Stimulated activated naive B cell treated with anti-CD40 and anti-IgM and Interleukin-4, amounts not matched to agents 10 μg/mL and 1 μg/mL and 100 μg/mL, for 72 hours (primary cell): Measurements from ENCODE around the gene PLCL1.

ENCODE experiments used
- ATAC-seq, 2 donors: fragments of 150-1000 bp; cut with Tn5 transposase; replicated peaks; 2 replicates each; pipeline ENCODE4 v1.10.0; 2021; ENCODE audit warnings: moderate library complexity in 1 of 2
- DNase-seq: peaks from one replicate; pipeline ENCODE4 v3.0.0; 2021
- H3K27ac Mint-ChIP-seq: one replicate; pipeline ENCODE4 v1.8.0; 2022; ENCODE audit warnings: mild to moderate bottlenecking, mixed read lengths
- H3K27me3 Mint-ChIP-seq, 2 donors: one replicate each; pipeline ENCODE4 v1.8.0; 2022; ENCODE audit warnings: mixed read lengths in 2 of 2
- H3K36me3 Mint-ChIP-seq, 2 donors: one replicate each; pipeline ENCODE4 v1.8.0; 2022; ENCODE audit warnings: mixed read lengths in 2 of 2, mild to moderate bottlenecking in 1 of 2
- H3K4me1 Mint-ChIP-seq, 2 donors: one replicate each; pipeline ENCODE4 v1.8.0; 2022; ENCODE audit warnings: mixed read lengths in 2 of 2, mild to moderate bottlenecking in 1 of 2
- H3K4me3 Mint-ChIP-seq, 2 donors: one replicate each; pipeline ENCODE4 v1.8.0; 2022; ENCODE audit warnings: mild to moderate bottlenecking in 2 of 2, mixed read lengths in 2 of 2, moderate library complexity in 1 of 2
- H3K9me3 Mint-ChIP-seq, 2 donors: one replicate each; pipeline ENCODE4 v1.8.0; 2022; ENCODE audit warnings: mixed read lengths in 2 of 2, mild to moderate bottlenecking in 1 of 2

The PLCL1 gene

DNA sequence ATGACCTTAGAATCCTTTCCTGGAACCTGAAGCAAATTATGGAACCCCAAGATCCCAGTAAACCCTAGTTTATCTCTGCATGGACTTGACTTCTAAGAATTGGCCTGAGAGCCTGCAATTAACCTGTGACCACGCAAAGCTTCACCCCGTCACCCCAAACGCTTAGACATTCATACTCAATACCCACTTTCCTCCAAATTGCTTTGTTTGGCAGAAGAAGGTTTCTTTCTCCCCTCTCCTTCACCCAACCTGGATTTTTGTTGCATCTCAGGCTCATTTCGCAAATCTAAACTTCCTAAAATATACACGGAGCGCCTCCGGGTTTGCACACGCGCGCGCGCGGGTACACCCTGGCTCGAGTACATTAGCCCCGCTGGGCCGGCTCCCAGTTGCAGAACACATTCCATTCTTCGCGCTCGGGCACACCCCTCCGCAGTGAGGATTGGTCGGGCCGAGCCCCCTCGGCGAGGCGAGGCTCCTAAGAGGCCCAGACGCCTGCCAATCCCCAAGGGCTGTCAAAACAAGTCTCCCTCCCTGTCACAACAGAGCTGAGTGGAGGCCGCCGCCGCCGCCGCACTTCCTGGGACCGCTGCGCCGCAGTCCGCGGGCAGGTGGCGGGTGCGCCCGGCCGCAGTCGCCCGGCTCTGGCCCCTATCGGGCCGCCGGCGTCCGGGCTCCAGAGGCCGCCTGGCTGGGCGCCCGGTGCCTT is at the start of gene PLCL1:
Gene PLCL1 (plus strand): TSS at position 545 of the 709 bp plus-strand sequence.
- Mint-ChIP-seq H3K27ac (no peak within 1 kb of the TSS), H3K4me3 (peak within 1 kb of the TSS; percentile 94 to 96), H3K4me1 (peaks cover 14 to 19% of the 10 kb centered on the region in 2 donors), H3K9me3 (no peaks in the 10 kb centered on the region), H3K27me3 (peaks cover 56 to 66% of the 10 kb centered on the region in 2 donors), H3K36me3 (peaks cover 0 to 1% of the 10 kb centered on the region in 2 donors)
- ATAC-seq (peak; percentile 99 to 100), DNase-seq (peak; percentile 79)

DNA sequence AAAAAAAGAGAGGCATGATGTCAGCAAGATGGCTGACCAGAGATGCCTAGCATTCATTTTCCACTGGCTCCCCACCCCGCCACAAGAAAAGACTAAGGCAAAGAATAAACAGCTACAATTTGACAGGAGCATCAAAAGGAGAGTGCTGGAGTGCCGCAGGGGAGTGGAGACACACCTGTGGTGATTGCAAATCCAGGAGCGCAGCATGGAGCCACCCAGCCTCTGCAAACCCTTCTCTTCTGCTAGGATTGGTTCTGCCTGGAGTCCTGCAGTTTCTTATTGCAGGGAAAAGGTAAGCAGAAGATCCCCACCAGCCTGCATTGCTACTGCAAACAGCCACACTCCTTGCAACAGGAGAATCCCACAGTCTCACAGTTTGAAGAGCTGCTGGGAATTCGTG is 45.4 kb upstream of the PLCL1 start:
- DNase-seq (no peak), ATAC-seq (no peak)
- Mint-ChIP-seq H3K9me3 (peaks cover 11 to 14% of the 10 kb centered on the region in 2 donors), H3K4me3 (no peak overlapping the region), H3K27me3 (peaks cover 12 to 28% of the 10 kb centered on the region in 2 donors), H3K27ac (no peak overlapping the region), H3K36me3 (peaks cover 0 to 2% of the 10 kb centered on the region in 2 donors), H3K4me1 (no peaks in the 10 kb centered on the region)

DNA sequence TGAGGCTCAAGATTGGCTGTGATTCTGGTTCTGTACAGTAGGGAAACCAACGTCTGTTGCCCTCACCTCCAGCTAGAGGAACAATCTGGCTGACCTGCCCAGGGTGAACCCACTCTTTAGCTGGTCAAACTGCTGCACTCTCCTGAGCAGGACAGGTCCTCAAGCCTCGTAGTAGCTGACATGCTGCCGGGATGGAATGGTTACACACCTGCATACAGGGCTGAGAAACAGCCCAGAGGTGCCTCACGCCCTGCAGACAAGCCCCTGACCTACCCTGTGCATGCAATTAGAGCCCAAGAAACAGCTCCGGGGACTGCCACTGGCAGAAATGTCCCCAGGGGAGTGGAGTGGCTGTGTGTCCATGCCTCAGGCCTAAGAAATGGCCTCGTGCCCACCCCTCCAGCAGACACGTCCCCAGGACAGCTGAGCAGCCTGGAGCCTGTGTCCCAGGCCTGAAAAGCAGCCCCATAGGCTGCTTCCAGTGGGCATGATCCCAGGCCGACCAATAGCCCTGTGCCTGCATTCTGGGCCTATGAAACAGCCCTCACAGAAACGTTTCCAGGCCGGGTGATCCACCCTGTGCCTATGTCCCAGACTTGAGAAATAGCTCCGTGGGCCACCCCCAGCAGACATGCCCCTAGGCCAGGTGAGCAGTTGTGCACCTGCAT is 44.6 kb upstream of the PLCL1 start:
- Mint-ChIP-seq H3K27ac (no peak overlapping the region), H3K36me3 (peaks cover 0 to 2% of the 10 kb centered on the region in 2 donors), H3K9me3 (peaks cover 11 to 14% of the 10 kb centered on the region in 2 donors), H3K4me3 (no peak overlapping the region), H3K27me3 (peaks cover 8 to 23% of the 10 kb centered on the region in 2 donors), H3K4me1 (no peaks in the 10 kb centered on the region)
- ATAC-seq: no peak
- DNase-seq: no peak

DNA sequence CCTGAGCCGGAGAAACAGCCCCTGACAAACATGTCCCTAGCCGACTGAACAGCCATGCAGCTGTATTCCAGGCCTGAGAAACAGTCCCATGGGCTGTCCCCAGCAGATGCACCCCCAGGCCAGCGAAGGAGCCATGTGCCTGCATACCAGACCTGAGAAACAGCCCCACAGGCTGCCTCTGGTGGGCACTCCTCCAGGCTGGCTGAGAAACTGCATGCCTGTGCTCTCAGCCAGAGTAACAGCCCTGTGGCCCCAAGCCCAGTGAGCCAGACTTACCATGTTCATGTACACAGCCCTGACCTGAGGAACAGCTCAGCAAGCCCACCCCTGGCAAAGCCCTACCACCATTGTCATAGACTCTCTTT is 44.1 kb upstream of the PLCL1 start:
- DNase-seq: no peak
- no peak for ATAC-seq
- Mint-ChIP-seq H3K4me1 (no peaks in the 10 kb centered on the region), H3K27ac (no peak overlapping the region), H3K36me3 (peaks cover 0 to 2% of the 10 kb centered on the region in 2 donors), H3K4me3 (no peak overlapping the region), H3K27me3 (peaks cover 7 to 19% of the 10 kb centered on the region in 2 donors), H3K9me3 (peaks cover 11 to 14% of the 10 kb centered on the region in 2 donors)

DNA sequence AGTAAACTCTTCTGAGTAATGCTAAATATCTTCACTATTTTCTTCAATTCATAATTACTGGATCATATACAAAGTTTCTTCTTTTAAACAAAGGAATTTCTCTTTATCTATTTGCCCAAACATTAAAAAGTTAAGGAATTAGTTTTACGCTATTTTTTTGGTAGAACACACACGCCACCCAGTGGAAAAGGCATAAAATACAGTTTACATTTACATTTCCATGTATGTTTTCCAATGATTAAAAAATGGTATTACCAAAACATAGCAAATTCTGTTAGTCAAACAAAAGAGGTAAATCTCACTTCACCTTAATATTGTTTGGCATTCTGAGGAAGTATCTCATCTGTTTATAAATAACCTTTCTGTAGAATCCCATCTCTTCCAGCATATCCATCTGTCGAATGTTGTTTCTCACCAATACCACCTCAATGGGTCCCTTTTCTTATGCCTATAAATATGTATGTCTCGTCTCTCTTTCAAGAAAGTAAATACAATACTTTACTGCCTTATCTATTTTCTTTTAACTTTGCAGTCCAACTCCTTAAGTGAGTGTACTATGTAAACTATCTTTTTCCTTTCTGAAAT is 26.5 kb upstream of the PLCL1 start:
- Mint-ChIP-seq H3K27ac (no peak overlapping the region), H3K36me3 (no peaks in the 10 kb centered on the region), H3K27me3 (peaks cover 8 to 11% of the 10 kb centered on the region in 2 donors), H3K4me1 (no peaks in the 10 kb centered on the region), H3K4me3 (no peak overlapping the region), H3K9me3 (no peaks in the 10 kb centered on the region)
- ATAC-seq (no peak), DNase-seq (no peak)

DNA sequence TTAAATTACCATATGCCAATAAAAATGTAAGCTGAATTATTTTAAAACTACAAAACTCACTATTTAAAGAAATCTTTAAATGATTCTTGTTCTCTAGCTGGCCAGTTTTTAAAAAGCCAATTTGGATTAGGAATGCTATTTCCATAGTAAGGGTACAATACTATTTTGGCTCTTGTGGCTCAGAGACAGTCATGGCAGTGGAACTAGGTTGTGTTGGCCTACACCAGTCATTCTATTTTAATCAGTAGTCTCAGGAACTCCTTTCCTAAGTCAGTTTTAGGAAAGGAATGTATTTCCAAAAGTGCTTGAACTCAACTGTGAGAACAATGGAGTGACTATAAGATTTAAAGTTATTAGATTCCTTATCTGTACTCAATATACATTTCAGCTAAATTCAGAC is 25.1 kb upstream of the PLCL1 start:
- Mint-ChIP-seq H3K36me3 (no peaks in the 10 kb centered on the region), H3K27ac (no peak overlapping the region), H3K4me1 (no peaks in the 10 kb centered on the region), H3K27me3 (peaks cover 8 to 11% of the 10 kb centered on the region in 2 donors), H3K9me3 (no peaks in the 10 kb centered on the region), H3K4me3 (no peak overlapping the region)
- DNase-seq (no peak), ATAC-seq (no peak)

DNA sequence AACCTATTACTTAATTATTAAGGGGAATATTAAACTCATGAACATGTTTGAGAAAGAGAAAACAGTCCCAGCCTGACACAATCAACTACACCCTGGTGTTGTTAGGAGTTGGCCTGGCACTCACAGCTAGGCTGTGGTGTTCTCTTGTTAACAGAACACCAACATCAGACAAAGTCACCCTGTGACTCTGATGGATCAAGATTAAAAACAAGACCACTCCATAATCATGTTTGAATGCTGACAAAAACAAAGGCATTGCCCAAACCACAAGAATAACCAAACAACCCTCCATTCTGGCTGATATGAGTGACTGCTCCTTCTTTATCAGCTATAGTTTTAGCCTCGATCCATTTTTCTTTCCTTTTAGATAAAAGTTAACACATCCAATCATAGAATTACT is 22.3 kb upstream of the PLCL1 start:
- H3K4me3 Mint-ChIP-seq: no peak overlapping the region
- H3K4me1 Mint-ChIP-seq: peaks cover 2 to 7% of the 10 kb centered on the region in 2 donors
- peaks cover 0 to 2% of the 10 kb centered on the region in 2 donors for H3K9me3 Mint-ChIP-seq
- DNase-seq (no peak), ATAC-seq (no peak)
- no peak overlapping the region for H3K27ac Mint-ChIP-seq
- peaks cover 14 to 23% of the 10 kb centered on the region in 2 donors for H3K27me3 Mint-ChIP-seq
- peaks cover 1 to 4% of the 10 kb centered on the region in 2 donors for H3K36me3 Mint-ChIP-seq

DNA sequence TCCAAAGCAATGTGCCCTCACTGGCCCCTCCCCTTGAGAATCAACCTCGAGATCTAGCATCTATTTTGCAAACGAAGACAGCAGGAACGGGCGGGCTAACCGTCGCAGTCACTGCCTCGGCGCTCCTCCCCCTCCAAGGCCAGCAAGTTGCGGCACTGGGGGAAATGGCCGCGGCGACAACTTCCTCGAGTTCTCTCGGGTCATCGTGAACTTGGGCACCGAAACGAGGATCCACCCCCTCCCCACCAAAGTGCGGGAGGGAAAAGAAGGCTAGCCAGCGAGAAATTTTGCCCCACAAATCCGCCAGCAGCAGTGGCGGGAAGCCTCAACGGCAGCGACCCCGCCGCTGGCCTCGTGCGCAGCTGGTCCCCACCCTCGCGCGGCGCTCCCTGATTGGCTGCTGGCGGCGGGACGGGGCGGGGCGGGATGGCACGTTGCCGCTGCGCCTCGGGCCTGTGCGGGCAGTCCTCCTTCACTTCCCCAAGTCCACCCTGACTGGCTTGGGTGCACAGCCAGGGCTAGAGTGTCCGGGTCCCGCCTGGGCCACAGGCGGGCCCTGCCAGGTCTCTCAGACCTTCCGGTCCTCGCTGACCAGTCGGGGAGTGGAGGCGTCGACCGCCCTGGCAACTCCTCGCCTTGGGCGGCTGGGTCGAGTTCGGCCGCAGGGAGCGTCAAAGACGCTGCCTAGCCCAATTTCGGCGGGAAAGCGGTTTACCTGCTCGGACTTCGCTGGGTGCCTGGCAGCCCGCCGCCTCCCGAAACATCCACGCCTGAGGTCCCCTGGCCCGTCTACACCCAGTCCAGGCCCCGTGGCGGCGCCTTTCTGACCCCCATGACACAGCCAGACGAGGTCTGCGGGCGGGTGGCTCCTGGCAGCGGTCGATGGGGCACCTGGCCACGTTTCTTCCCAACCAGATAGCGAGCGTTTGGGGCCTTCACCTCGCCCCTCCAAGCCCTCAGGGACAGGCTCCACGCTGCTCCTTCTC is 19.1 kb upstream of the PLCL1 start, which contains the start of gene BOLL:
Gene BOLL (minus strand): TSS at position 364 of the 986 bp plus-strand sequence. CDS start 3,469 bp downstream, outside the sequence.
- Mint-ChIP-seq H3K27me3 (peaks cover 19 to 29% of the 10 kb centered on the region in 2 donors), H3K4me3 (peak within 1 kb of the TSS; percentile 76 to 77), H3K4me1 (peaks cover 2 to 7% of the 10 kb centered on the region in 2 donors), H3K27ac (no peak within 1 kb of the TSS), H3K9me3 (peaks cover 0 to 2% of the 10 kb centered on the region in 2 donors), H3K36me3 (peaks cover 1 to 4% of the 10 kb centered on the region in 2 donors)
- no peak for ATAC-seq
- DNase-seq: no peak

DNA sequence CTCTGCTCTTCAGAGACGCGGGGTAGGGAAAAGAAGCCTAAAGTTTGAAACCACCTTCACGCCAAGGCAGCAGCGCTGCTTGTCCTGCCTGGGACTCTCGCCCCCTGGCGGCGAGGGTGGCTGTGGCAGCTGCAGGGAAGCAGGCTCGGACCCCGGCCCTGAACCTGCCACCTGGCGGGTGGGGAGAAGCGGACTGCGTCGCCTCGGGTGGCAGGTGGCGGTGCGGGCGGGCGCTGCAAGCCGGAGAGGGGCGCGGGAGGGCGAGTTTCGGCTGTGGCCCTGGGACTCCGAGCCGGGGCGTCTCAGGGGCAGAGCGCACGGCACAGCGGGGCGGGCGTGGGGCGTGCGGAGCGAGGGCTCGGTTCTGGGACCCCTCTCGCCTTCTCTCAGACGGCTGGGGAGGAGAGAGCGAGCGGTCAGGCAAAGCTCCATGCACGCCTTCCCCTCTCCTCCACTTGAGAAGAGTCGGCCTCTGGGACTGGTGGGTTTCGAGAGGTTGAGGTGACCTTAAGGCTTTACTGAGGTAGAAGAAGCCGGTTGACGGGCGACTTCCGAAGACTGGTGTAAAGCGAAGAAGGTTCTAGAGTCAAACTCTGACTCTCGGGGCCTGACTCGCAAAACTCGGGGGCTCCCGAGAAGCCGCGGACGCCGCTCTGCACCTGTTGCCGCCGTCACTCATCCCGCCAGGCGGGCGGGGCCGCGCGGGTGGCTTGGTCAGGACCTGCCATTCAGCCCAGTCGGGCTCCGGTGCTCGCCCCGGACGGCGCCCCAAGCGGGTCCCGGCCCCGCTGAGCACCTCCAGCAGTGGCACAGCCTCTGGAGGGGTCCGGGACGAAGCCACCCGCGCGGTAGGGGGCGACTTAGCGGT is 18.1 kb upstream of the PLCL1 start:
- peaks cover 1 to 4% of the 10 kb centered on the region in 2 donors for H3K36me3 Mint-ChIP-seq

DNA sequence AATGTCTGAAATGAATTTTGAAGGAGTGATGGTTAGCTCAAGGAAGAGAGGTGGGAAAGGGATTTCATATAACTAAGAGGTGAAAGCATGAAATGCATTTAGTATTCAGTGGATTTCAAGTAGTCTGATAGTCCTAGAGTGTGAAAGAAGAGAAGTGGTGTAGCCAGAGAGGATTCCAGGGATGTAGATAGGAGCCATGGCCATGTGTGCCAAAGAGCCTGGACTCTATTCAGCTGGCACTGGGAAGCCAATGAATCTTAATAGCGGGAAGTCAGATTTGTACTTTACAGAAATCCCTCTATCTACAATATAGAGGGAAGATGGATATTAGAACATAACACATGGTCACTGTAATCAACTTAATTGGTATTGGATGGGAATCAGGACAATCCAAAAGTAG is 10.9 kb upstream of the PLCL1 start:
- DNase-seq (no peak), ATAC-seq (no peak)
- H3K9me3 Mint-ChIP-seq: peaks cover 0 to 5% of the 10 kb centered on the region in 2 donors
- H3K36me3 Mint-ChIP-seq: no peaks in the 10 kb centered on the region
- H3K4me1 Mint-ChIP-seq: no peaks in the 10 kb centered on the region
- H3K27ac Mint-ChIP-seq: no peak overlapping the region
- H3K4me3 Mint-ChIP-seq: no peak overlapping the region
- peaks cover 49 to 59% of the 10 kb centered on the region in 2 donors for H3K27me3 Mint-ChIP-seq

More for the DNA sequence above, 18.1 kb upstream of the PLCL1 start:
- Mint-ChIP-seq H3K4me1 (peaks cover 2 to 7% of the 10 kb centered on the region in 2 donors), H3K27ac (no peak overlapping the region), H3K4me3 (peak overlapping the region; percentile 76 to 77), H3K27me3 (peaks cover 19 to 37% of the 10 kb centered on the region in 2 donors), H3K9me3 (peaks cover 0 to 2% of the 10 kb centered on the region in 2 donors)
- ATAC-seq (peak; percentile 72 to 76), DNase-seq (peak; percentile 42)

DNA sequence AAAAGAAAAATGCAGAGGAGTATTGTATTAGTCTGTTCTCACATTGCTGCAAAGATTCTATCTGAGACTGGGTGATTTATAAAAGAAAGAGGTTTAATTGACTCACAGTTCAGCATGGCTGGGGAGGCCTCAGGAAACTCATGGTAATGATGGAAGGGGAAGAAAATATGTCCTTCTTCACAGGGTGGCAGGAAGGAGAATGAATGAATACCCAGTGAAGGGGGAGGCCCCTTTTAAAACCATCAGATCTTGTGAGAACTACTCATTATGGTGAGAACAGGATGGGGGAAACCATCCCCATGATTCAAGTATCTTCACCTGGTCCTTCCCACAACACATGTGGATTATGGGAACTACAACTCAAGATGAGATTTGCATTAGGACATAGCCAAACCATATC is 9.1 kb upstream of the PLCL1 start:
- no peak for ATAC-seq
- no peaks in the 10 kb centered on the region for H3K36me3 Mint-ChIP-seq
- no peaks in the 10 kb centered on the region for H3K4me1 Mint-ChIP-seq
- no peak overlapping the region for H3K27ac Mint-ChIP-seq
- H3K27me3 Mint-ChIP-seq: peaks cover 50 to 63% of the 10 kb centered on the region in 2 donors
- H3K4me3 Mint-ChIP-seq: no peak overlapping the region
- DNase-seq: no peak
- H3K9me3 Mint-ChIP-seq: peaks cover 0 to 5% of the 10 kb centered on the region in 2 donors

DNA sequence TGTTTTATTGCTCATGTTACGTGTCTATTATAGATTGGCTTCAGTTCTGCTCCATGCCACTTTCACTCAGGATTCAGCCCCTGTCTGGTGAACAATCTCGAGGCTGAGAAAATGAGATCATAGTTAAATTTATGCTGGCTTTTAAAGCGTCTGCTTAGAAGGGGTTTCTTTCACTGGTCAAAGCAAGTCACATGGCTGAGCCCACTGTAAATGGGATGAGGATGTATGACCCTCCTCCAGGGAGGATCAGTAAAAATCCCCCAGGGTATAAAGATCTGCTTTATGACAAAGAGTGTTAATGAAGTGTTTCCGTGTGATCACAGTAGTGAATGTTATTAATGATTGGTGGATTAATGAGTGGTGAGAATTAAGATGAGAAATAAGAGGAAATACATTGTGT is 6.2 kb upstream of the PLCL1 start:
- H3K9me3 Mint-ChIP-seq: peaks cover 0 to 5% of the 10 kb centered on the region in 2 donors
- DNase-seq: no peak
- no peaks in the 10 kb centered on the region for H3K4me1 Mint-ChIP-seq
- H3K4me3 Mint-ChIP-seq: no peak overlapping the region
- no peak overlapping the region for H3K27ac Mint-ChIP-seq
- peaks cover 57 to 64% of the 10 kb centered on the region in 2 donors for H3K27me3 Mint-ChIP-seq
- no peak for ATAC-seq
- H3K36me3 Mint-ChIP-seq: no peaks in the 10 kb centered on the region

DNA sequence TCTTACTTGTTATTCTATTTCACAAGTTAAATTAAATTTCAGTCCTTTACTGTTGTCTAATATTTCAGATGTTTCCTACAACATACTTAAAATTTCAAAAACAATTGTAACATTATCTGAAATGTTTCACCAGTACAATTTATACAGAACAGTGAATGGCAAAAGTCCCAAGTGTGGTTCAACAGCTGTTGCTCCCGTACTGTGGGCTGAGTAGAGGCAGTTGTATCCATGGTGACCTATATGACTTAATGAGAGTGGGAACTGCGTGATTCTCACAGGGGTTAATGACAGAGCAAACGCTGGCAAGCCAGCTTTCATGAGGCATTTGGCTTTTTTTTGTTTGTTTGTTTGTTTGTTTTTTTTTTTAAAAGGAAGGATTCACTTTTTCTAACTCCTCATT is 5.3 kb upstream of the PLCL1 start:
- H3K4me3 Mint-ChIP-seq: no peak overlapping the region
- H3K4me1 Mint-ChIP-seq: peaks cover 3% of the 10 kb centered on the region in 2 donors
- H3K27me3 Mint-ChIP-seq: peaks cover 55 to 60% of the 10 kb centered on the region in 2 donors
- ATAC-seq: no peak
- H3K27ac Mint-ChIP-seq: no peak overlapping the region
- H3K9me3 Mint-ChIP-seq: peaks cover 0 to 5% of the 10 kb centered on the region in 2 donors
- no peak for DNase-seq
- H3K36me3 Mint-ChIP-seq: no peaks in the 10 kb centered on the region
